ENCODE results near the gene EFHD2.
"Not testable (repeated sequence)": the region's sequence is repeated elsewhere in the genome, so short reads cannot be mapped to it uniquely, and the experiment has no call there.

DNA sequence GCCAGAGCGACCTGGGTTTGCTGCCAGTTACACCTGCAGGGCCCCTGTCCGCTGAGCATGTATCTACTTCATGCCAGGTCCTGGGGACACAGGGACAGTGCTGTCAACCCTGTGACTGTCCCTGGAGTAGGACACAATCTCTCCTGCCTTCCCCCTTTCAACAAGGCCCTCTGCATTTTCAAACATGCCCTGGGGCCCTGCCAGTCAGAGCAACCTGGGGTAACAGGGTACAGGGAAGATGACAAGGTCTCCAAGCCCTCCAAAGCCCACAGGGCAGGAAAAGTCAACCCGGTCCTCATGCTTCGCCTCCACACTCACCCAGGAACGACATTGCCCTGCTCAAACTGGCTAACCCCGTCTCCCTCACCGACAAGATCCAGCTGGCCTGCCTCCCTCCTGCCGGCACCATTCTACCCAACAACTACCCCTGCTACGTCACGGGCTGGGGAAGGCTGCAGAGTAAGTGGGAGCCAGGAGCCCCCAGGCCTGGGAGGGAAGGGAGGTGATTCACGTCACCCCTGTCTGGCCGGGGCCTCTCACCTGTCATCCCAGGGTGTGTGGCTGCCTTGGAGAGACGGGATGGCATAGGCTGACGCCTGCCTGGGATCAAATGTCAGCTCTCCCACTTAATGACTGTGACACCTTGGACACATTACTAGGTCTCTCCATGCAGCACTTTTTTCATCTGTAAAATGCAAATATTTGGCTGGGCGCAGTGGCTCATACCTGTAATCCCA lies 53.5 kb downstream of the EFHD2 start:
- TF ChIP-seq, protein P1, sequence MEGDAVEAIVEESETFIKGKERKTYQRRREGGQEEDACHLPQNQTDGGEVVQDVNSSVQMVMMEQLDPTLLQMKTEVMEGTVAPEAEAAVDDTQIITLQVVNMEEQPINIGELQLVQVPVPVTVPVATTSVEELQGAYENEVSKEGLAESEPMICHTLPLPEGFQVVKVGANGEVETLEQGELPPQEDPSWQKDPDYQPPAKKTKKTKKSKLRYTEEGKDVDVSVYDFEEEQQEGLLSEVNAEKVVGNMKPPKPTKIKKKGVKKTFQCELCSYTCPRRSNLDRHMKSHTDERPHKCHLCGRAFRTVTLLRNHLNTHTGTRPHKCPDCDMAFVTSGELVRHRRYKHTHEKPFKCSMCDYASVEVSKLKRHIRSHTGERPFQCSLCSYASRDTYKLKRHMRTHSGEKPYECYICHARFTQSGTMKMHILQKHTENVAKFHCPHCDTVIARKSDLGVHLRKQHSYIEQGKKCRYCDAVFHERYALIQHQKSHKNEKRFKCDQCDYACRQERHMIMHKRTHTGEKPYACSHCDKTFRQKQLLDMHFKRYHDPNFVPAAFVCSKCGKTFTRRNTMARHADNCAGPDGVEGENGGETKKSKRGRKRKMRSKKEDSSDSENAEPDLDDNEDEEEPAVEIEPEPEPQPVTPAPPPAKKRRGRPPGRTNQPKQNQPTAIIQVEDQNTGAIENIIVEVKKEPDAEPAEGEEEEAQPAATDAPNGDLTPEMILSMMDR (IDR thresholded peaks at IDR 0.05; ENCODE audit: control extremely low read depth in 1 of 3, insufficient read depth in 1 of 3, low read depth in 1 of 3, low read length in 3 of 3) = not testable (repeated sequence)
- TF ChIP-seq EGR1 (IDR thresholded peaks at IDR 0.05; ENCODE audit: borderline replicate concordance, low read depth, low read length); POLR2AphosphoS5 (IDR thresholded peaks at IDR 0.05; ENCODE audit: low read depth, low read length); POLR2A (IDR thresholded peaks at IDR 0.05; ENCODE audit: control extremely low read depth in 1 of 2, low read depth in 2 of 2, low read length in 2 of 2); EZH2 (IDR thresholded peaks at IDR 0.05; ENCODE audit: low read depth, low read length, severe bottlenecking); ZNF274 (IDR thresholded peaks at IDR 0.05; ENCODE audit: borderline replicate concordance, extremely low read depth, low read length); RNF2 (IDR thresholded peaks at IDR 0.05; ENCODE audit: borderline replicate concordance, low read depth, low read length, missing control alignments, poor library complexity, severe bottlenecking); POU5F1 (IDR thresholded peaks at IDR 0.05; ENCODE audit: low read depth, low read length); PHF8 (conservative IDR thresholded peaks at IDR 0.05; ENCODE audit: low read depth, low read length); SIN3A (conservative IDR thresholded peaks at IDR 0.05 in 1 of 2, IDR thresholded peaks at IDR 0.05 in 1 of 2; ENCODE audit: low read depth in 1 of 2, low read length in 2 of 2); EP300 (IDR thresholded peaks at IDR 0.05; ENCODE audit: borderline replicate concordance in 1 of 2, low read depth in 2 of 2, low read length in 2 of 2); JUN (IDR thresholded peaks at IDR 0.05; ENCODE audit: low read depth, low read length): not testable (repeated sequence)
- TF ChIP-seq, protein P2, sequence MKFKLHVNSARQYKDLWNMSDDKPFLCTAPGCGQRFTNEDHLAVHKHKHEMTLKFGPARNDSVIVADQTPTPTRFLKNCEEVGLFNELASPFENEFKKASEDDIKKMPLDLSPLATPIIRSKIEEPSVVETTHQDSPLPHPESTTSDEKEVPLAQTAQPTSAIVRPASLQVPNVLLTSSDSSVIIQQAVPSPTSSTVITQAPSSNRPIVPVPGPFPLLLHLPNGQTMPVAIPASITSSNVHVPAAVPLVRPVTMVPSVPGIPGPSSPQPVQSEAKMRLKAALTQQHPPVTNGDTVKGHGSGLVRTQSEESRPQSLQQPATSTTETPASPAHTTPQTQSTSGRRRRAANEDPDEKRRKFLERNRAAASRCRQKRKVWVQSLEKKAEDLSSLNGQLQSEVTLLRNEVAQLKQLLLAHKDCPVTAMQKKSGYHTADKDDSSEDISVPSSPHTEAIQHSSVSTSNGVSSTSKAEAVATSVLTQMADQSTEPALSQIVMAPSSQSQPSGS (IDR thresholded peaks at IDR 0.05; ENCODE audit: low read length) = not testable (repeated sequence)

Measured in H1 (cell line).